ENCODE results near the gene ACTRT2.

- no peak for TF ChIP-seq CTCF (IDR thresholded peaks at IDR 0.05 in 4 of 5, conservative IDR thresholded peaks at IDR 0.05 in 1 of 5)
- TF ChIP-seq POLR2A (IDR thresholded peaks at IDR 0.05), result no peak
These were observed 9.6 kb downstream of the ACTRT2 start for GRCh38 chr1:3030663-3031381.

All from gastrocnemius medialis (tissue), 4 donors.